ENCODE results near the gene MB21D2.

The MB21D2 gene

GRCh38 chr3:192747145-192747544, 170.5 kb downstream of the MB21D2 start:
- Histone ChIP-seq H3K27me3 (no peaks in the 10 kb centered on the region), H3K36me3 (no peaks in the 10 kb centered on the region), H3K27ac (no peak overlapping the region), H3K4me1 (ENCODE audit: control insufficient read depth in 1 of 2, insufficient read depth in 1 of 2, low read depth in 1 of 2, low read length in 1 of 2) (no peaks in the 10 kb centered on the region), H3K4me3 (ENCODE audit: low read depth in 1 of 2, low read length in 1 of 2) (no peak overlapping the region), H3K9me3 (no peaks in the 10 kb centered on the region)
- TF ChIP-seq CTCF (IDR thresholded peaks at IDR 0.05), result no peak

All from neutrophil (primary cell).